Stimulated activated CD4-positive, alpha-beta T cell treated with anti-CD3 and anti-CD28 coated beads, Interleukin-12 subunit alpha, Interleukin-12 subunit beta, amount 100 ng/mL, for 24 hours (primary cell): Measurements from ENCODE around the gene SOX6.
"Not testable (repeated sequence)": the region's sequence is repeated elsewhere in the genome, so short reads cannot be mapped to it uniquely, and the experiment has no call there.

Experiments used
- DNase-seq, 2 experiments: peaks; one replicate each; pipeline ENCODE4 v3.0.0-alpha.2; 2020; ENCODE audit warnings: low read depth in 2 of 2

SOX6 gene

GRCh38 chr11:16097543-16097942, 258.8 kb downstream of the SOX6 start:
- no peak for DNase-seq

DNA sequence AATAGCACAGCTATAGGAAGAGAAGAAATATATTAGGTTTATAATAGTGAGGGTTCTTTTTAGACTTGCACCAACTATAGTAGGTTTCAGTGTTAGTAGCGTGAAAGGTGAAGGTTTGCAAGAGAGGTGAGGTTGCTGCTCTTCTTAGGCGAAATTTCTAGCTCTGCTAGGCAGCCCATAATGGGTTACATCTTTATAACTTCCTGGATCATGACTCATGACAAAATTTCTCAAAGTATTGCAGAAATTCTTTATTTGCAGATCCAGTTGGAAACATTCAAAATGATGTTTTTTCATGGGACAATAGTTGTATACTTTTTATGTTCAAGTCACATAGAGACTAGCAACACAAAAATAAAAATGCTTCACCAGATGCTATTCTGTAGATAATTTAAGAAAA, 260.0 kb downstream of the SOX6 start:
- DNase-seq, result no peak

DNA sequence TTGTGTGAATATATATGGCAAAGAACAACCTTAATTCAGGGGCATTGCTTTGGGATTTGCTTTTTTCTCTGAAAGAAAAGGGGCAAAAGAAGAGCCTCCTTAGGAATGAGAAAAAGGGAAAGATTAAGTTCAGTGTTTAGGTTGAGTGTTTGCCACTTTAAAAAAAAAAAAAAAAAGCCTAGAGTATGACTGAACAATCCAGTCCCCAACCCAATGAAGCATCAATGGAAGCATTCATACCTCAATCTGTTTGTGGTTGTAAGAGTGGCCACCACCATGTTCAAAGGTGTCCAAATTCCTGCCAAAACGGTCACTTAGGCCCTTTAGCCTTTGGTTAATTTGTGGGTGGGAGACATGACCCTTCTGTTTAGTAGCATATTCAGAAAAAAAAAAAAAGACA, 260.6 kb downstream of the SOX6 start:
- DNase-seq, result no peak

- DNase-seq, result no peak
These were observed 262.3 kb downstream of the SOX6 start for GRCh38 chr11:16093889-16094653.

DNA sequence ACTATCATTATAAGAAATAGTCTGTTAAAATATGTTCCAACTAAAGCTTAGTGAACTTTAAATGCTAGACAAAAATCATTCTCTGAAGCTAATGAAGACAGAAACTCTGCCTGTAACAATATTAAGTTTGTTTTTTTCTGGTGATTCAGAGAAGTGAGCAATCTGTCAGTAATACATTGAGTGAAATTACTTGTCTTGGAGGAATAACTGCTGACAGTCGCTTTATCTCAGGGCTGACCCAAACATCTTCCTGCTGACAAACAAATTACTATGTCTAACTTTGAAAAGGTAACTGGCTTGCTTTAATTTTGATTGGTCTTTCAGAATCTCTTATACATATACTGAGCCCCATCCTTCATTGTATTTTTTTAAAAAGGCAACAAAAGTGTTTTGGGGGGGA, 264.5 kb downstream of the SOX6 start:
- DNase-seq, result no peak

- no peak for DNase-seq
These were observed 266.9 kb downstream of the SOX6 start for GRCh38 chr11:16089481-16089880.

DNA sequence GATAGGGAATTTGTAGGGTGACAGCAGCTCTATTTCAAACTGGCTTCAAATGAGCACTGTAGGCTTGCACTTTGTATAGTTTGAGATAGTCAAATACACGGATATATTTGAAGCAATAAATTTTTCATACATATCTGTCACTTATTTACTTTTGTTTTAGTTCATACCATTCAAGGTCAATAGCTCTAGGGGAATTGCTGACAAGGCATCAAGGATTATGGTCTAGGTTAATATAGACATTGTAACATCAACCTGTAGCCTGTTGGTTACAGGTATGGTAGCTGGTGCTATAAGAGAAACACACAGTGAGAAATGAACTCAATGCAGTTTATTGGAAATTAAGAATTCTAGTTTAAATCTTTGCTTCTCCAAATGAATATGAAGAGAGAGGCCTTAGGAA, 267.6 kb downstream of the SOX6 start:
- no peak for DNase-seq

DNA sequence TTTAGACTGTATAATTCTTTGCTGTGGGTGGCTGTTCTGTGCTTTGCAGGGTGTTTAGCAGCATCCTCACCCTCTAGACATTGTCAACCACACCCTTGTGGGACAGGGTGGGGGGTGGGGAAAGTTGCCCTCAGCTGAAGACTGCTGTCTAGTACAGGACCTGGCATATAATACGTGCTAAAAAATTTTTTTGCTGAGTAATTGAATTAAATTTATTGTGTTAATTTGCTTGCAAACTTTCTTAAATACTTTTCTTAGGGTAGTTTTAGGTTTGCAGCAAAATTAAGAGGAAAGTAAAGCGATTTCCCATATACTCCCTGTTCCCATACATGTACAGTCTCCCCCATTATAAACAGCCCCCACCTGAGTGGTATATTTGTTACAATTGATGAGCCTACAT, 268.5 kb downstream of the SOX6 start:
- no peak for DNase-seq

DNA sequence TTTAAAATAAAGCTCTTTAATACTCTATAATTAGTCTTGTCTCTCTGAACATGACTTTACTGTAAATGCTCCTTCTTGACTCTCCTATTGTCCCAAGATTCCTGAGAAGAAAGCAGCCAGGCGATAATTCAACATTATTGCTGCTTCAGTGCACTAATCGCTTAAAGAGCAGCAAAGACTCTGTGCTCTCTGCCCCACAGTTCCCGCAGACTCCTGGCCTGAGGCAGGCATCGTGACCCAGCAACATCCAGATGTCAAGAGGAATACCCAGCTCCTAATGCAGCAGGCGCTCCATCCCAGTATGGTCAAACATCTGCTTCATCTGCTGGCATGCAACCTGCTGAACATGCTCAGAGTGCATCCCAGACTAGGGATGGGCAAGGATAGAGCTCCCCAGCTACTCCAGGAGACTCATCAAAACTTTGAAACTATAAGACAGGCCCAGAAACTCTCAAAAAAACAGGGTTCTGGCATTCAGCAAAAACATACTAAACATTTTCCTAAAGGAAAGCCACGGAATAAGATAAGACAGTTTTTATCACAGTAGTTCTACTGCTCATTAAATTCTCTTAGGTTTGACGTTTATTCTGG, 270.0 kb downstream of the SOX6 start:
- DNase-seq, result no peak

- no peak for DNase-seq
These were observed 274.0 kb downstream of the SOX6 start for GRCh38 chr11:16082095-16083055.

GRCh38 chr11:16081382-16082094, 274.8 kb downstream of the SOX6 start:
- DNase-seq, result no peak

DNA sequence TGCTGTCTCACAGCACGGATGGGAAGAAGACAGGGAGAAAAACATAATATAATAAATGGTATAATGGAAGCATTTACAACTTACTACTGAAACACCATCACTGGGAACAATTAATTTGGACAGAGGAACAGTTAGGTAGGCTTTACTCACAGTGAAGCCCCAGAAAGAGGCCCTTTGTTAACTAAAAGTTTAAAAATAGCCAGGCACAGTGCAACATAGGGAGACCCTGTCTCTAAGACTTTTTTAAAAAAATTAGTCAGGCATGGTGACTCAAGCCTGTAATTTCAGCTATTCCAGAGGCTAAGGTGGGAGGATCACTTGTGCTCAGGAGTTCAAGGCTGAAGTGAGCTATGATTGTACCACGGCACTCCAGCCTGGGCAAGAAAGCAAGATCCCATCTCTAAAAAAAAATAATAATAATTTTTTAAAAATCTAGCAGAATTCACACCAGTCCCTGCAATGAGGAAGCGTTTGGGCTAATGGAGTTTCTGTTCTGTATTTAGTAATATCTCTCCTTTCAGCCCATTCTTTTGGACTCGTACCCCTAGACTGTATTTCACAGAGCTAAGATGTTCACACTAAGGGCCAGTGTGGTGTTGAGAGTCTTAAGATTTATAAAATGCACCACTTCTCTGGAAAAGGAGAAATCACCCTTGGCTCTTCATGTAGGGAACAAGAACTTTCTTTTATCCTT, 275.5 kb downstream of the SOX6 start:
- no peak for DNase-seq

DNA sequence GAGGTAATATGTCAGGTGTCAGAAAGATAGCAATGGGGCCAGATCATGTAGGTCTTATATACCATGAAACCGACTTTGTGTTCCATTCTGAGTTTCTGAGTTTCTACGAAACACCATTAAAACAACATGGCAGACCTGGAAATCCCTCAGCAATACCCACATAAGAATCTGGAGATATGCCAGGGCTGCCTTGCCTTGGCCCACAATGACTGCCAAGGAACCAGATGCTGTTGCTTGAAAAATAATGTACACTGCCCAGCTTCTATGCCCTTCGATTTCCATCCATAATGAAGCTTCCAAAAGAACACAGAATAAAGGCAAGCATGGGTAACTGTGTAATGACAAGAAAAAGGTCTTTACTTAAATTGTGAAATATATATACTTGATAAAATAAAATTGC, 277.4 kb downstream of the SOX6 start:
- no peak for DNase-seq

GRCh38 chr11:16070573-16070972, 285.8 kb downstream of the SOX6 start:
- DNase-seq, result no peak

DNA sequence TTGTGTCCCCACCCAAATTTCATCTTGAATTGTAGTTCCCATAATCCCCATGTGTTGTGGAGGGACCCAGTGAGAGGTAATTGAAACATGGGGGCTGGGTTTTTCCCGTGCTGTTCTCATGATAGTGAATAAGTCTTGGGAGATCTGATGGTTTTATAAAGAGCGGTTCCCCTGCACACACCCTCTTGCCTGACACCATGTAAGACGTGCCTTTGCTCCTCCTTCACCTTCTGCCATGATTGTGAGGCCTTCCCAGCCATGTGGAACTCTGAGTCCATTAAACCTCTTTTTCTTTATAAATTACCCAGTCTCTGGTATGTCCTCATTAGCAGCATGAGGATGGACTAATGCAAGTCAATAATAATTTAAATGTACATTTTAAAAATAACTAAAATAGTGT, 289.1 kb downstream of the SOX6 start:
- DNase-seq, result not testable (repeated sequence)

DNA sequence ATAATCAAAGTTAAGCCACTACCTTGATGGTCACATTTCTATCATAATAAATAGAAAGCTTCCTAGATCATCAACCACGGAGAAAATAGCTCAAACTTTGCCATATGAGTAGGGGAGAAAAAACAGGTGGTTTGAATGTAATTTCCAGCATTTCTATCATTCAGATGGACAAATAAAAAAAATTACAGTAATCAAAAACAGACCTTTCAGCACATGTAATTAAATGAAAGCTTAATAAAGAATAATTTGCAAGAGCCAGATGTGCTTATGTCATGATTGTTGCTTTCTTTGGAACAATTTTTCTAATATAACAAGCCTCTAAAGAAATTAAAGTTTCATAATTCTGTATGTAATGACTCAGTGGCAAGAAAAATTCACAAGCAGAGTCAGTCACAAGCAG, 297.0 kb downstream of the SOX6 start:
- no peak for DNase-seq

- DNase-seq, result no peak
These were observed 297.7 kb downstream of the SOX6 start for GRCh38 chr11:16058671-16059070.

- DNase-seq, result no peak
These were observed 303.6 kb downstream of the SOX6 start for GRCh38 chr11:16052750-16053149.

GRCh38 chr11:16049611-16050010, 306.7 kb downstream of the SOX6 start:
- no peak for DNase-seq

GRCh38 chr11:16047073-16047472, 309.3 kb downstream of the SOX6 start:
- DNase-seq, result no peak

- DNase-seq, result no peak
These were observed 312.7 kb downstream of the SOX6 start for GRCh38 chr11:16043617-16044016.
